LHCN-M2 (cell line): ENCODE data around the gene TCHHL1. TPM values are rescaled to one million over a fixed set of nuclear protein-coding genes. Genes with fewer than 3 reads are reported as not detected.
A peak's percentile ranks its signal among the peaks of the same experiment; 100 is the strongest.

Experiments used
- DNase-seq: peaks from one replicate; pipeline ENCODE4 v3.0.0-alpha.2; 2012; ENCODE audit warnings: low read depth
- polyA plus RNA-seq: library from polyadenylated mRNA; unstranded; fragments of >200 nt; gene quantifications from one replicate; pipeline ENCODE4 v1.2.1, GENCODE V29; 2012; ENCODE audit warnings: missing spikeins
- total RNA-seq: library from RNA; depleted of rRNA; stranded (reverse); fragments of >200 nt; gene quantifications from 2 replicates; pipeline ENCODE4 v1.2.3, GENCODE V29; 2014; rRNA removed

The TCHHL1 gene
- not detected in 2 replicates for total RNA-seq
- not detected for polyA plus RNA-seq

GRCh38 chr1:152089014-152089674 is at the start of gene TCHHL1:
Gene TCHHL1 (minus strand): TSS chr1:152089064. CDS start chr1:152088143, 921 bp downstream.
- DNase-seq, result no peak

- DNase-seq, result no peak
Measured at GRCh38 chr1:152137215-152137614, 48.4 kb upstream of the TCHHL1 start.

- no peak for DNase-seq
Measured at GRCh38 chr1:152130186-152130585, 41.3 kb upstream of the TCHHL1 start.

GRCh38 chr1:152127673-152128072 is 38.8 kb upstream of the TCHHL1 start:
- no peak for DNase-seq

GRCh38 chr1:152125834-152126443 is 37.1 kb upstream of the TCHHL1 start:
- DNase-seq, result no peak

- no peak for DNase-seq
Measured at GRCh38 chr1:152118915-152119314, 30.1 kb upstream of the TCHHL1 start.

GRCh38 chr1:152115344-152115743 is 26.5 kb upstream of the TCHHL1 start, which contains the start of gene TCHH:
Gene TCHH (minus strand): TSS chr1:152115444. CDS start chr1:152114080, 1,364 bp downstream.
- no peak for DNase-seq

GRCh38 chr1:152112885-152113432 is 24.1 kb upstream of the TCHHL1 start:
- no peak for DNase-seq

- DNase-seq, result peak; percentile 21
Measured at GRCh38 chr1:152112101-152112884, 23.4 kb upstream of the TCHHL1 start.

GRCh38 chr1:152111515-152111968 is 22.7 kb upstream of the TCHHL1 start:
- peak; percentile 64 for DNase-seq

GRCh38 chr1:152110860-152111514 is 22.1 kb upstream of the TCHHL1 start:
- DNase-seq, result peak; percentile 48

GRCh38 chr1:152110365-152110859 is 21.5 kb upstream of the TCHHL1 start:
- peak; percentile 56 for DNase-seq

GRCh38 chr1:152109998-152110294 is 21.1 kb upstream of the TCHHL1 start:
- DNase-seq, result no peak

GRCh38 chr1:152109231-152109997 is 20.6 kb upstream of the TCHHL1 start:
- no peak for DNase-seq

- DNase-seq, result no peak
Measured at GRCh38 chr1:152108882-152109222, 20.0 kb upstream of the TCHHL1 start.

GRCh38 chr1:152107984-152108881 is 19.4 kb upstream of the TCHHL1 start:
- peak; percentile 66 for DNase-seq

GRCh38 chr1:152107031-152107983 is 18.4 kb upstream of the TCHHL1 start:
- DNase-seq, result no peak

GRCh38 chr1:152104854-152105253 is 16.0 kb upstream of the TCHHL1 start:
- DNase-seq, result no peak

- no peak for DNase-seq
Measured at GRCh38 chr1:152096931-152097330, 8.1 kb upstream of the TCHHL1 start.
